Loucy (cell line): ENCODE data around the gene DAB1.

Experiments
- CTCF ChIP-seq: fragments of 200-600 bp; sonication (generic); conservative IDR thresholded peaks from 2 replicates; pipeline ENCODE4 v1.5.1; 2014; ENCODE audit warnings: mild to moderate bottlenecking, antibody characterized with exemption, low read length
- EZH2phosphoT487 ChIP-seq: fragments of 200-600 bp; IDR thresholded peaks from 2 replicates; pipeline ENCODE4 v1.6.1; 2018; ENCODE audit warnings: antibody characterized with exemption, mild to moderate bottlenecking, moderate library complexity, borderline replicate concordance

DNA sequence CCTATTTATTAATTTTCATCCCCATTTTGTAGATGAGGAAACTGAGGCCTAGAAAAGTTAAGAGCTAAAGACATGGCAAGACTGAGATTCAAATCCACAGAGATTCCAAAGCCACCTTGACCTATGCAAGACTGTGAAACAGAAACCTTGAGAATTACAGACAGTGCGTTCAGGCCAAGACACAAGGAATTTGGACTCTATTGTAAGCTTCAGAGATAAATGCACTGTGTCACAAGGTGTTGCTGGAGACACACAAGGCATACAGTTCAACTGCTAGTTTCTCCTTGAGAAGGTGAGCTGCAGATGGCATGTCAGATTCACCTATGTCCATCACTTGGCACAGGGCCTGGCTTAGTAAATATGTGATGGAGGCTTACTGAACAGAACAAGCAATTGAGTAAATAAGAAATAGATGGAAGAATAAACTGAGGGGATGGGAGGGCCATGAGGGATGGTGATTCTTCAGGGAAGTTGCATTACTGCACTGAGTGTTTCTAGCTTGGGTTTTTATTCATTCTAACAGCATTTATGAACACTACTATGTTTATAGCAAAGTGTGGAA, 215.0 kb downstream of the DAB1 start:
- TF ChIP-seq CTCF = no peak
- no peak for TF ChIP-seq EZH2phosphoT487
